Brain pericyte (primary cell): Measurements from ENCODE around the gene PIK3R3.

Experiments
- DNase-seq: peaks from one replicate; pipeline ENCODE4 v3.0.0-alpha.2; 2012; ENCODE audit warnings: low read depth, low spot score

Gene PIK3R3

DNA sequence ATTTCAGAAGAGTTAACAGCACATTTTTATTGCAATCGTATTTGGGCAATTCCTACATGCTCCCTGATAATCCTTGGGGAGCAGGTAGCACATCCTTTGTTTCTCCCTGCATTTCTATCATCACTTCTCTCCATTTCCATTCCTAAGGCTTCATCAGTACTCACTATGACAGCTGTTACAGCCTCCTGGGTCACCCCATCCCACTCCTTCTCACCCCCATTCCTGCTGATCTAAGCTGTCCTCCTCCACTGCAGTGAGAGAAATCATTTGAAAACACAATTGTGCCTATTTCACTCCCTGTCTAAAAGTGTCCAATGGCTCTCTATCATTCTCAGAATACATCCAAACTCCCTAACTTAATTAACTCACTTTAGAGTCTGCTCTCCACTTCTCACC is 25.5 kb upstream of the PIK3R3 start:
- DNase-seq, result no peak

DNA sequence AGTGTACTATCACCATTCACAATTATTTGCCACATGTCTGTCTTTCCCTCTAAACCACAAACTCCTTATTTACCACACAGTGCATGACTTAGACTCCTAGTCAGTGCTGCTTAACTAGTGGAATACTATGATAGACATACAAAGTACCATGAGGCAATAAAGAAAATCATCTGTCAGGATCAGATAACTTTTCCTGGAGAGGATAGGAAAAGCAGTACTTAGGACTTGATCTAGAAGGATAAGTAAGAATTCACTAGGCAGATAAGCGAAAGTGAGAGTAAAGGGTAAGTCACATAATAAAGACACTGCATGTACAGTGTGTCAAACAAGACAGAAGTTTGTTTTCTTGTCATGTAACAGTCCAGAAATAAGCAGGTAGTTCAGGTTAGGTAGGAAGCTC is 21.3 kb upstream of the PIK3R3 start:
- DNase-seq, result no peak

DNA sequence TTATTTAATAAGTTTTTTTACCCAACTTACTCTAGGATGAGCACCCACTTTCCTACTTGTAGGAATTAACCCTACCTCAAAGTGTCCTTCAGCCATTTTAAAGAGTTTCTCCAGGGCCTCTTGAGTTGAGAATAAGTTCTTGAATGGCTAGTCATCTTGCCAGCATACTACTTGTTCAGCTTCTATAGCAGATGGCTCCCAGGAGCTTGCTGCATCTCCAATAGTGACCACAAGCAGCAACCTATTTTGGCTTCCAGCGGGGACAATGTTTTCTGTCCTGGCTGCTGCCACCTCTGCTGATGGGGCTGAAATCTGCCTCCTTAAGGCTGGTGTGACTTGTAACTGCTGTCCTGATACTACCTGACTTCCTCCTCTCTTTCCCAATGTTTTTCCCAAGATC is 20.8 kb upstream of the PIK3R3 start:
- DNase-seq, result no peak

DNA sequence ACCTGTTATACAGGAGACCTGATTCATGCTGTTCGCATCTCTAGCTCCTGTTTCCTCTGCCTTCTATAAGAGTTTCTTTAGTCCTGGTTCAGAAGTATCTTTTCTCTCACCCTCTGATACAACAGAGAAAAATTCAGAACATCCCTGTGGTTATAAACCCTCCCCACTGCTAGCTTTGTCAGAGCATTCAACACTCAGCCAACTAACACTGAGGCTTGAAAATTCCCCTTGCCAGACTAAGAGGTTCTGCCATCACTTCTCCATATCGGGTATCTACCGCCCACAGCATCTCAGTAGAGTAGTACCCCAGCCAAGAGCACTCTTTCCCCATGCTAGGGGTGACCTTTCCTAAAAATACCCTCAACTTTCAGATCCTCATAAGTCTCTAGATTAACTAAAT is 19.6 kb upstream of the PIK3R3 start:
- no peak for DNase-seq

DNA sequence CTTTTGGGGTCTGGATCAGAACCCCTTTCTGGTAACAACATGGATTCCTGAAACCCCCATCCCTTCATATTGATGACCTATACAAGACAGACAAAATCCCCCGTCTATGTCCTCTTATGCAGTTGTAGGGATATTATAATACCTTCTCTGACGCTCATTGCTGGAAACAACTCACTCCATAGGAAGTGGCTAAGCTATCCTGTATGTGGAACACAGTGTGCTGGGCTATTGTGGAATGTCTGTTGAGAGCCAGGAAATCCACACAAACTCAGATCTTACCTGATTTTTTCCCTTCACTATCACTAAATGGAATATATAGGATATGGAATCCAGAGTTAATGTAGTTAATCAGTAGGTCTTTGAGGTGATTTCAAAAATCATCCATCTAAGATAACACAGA is 17.7 kb upstream of the PIK3R3 start:
- DNase-seq, result no peak

DNA sequence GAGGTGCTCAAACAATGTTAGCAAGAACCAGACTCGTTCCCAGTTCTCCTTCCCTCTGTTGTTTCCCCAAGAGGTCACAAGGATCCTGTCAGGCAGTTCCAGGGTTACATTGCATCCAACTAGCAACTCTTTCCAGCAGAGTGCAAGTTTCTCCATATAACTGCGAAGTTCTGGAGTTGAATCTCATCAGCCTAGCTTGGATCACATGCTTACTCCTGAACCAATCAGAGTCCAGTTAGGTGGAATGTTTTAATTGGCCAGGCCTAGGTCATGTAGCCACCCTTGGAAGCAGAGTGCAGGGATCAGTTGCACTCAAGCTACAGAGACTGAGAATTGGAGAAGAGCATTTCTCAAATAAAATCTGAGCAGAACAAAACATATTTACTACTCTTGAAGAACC is 15.9 kb upstream of the PIK3R3 start:
- no peak for DNase-seq

DNA sequence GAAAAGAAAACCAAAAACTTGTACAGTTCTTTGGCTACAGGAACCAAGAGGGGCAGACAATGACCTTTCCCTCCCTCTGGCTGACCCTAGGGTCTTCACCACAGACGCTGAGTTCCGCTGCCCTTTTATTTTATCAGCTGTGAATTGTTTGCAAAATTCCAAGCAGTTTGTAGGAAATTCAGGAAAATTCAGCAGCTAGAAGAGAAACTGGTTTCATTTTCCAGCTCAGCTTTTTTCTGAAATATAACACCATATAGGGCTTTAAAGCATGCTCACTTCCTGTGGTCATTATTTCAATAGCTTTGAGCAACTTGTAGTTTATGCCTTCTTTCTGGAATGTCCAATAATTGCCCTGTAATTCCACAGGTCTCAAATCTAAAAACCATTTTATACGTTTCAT is 5.5 kb upstream of the PIK3R3 start:
- DNase-seq, result peak; percentile 58

DNA sequence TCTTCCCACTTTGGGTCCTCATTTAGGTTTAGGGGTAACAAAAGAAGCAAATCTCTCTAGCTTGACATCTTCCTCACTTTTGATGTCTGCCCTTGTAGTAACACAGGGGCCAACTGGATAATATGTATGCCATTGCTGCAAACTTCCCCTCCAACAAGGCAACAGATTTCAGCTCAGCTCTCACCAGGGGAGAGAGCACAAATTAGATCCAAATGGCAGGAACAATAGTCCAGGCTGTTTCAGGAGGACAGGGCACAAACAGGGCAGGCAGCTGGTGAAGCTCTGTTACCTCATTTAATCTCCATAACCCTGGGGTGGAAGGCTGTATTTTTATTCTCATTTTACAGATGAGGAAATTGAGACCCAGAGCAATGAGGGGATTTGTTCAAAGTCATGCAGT is 4.3 kb upstream of the PIK3R3 start:
- DNase-seq, result no peak

DNA sequence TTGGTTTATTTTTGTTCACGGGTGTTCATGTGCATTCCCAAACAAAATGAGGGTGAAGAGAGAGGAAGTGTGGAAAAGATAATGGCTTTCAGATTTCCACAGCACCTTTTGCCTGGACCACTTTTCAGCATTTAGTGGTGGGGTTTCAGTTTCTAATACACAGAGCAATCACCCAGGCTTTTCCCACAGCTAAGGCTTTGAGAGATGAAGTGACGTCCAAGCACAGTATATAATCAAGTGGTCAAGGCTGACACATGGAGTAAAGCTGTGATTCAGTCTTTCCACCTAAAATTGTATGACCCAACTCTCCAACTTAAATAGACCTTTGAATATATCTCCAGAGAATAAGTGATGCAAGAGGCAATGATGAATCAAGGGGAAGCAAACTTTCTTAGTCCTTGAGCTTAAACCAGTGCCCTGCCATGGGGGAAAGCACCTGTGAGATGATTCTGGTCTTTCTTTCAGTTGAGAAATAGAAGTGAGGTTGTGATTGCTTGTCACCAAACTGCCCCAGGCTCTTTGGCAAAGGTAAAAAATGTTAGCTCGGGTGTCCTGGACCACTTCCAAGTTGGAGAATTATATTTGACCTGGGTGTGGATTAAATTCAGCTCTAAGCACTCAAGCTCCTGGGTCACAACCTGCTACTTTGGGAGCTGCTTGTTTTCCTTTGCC is 2.4 kb upstream of the PIK3R3 start:
- DNase-seq, result no peak

DNA sequence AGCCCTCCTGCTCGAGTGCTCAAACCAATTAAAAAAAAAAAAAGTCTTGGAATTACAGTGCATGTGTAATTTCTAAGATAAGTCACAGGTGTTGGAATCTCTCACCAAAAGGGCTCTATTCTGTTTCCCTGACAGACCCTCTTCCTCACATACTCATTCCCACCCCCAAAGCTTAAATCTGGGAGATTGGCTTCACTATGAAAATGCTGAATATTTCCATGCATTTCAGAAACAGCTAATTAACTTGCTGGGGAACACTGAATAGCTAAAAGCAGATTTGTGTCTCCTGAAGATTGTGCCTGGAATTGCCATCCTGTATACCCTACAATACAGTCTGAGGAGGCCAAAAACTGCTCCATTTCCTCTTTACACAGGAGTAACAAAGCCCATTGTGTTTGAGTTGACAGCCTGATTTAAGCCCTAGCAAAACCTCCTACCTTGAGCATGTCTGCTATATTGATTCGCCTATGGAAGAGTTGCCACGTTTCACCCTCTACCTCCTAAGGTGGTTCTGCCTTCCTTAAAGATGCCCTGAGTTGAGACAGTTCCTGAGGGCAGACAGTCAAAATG is 1.4 kb upstream of the PIK3R3 start:
- DNase-seq, result no peak

DNA sequence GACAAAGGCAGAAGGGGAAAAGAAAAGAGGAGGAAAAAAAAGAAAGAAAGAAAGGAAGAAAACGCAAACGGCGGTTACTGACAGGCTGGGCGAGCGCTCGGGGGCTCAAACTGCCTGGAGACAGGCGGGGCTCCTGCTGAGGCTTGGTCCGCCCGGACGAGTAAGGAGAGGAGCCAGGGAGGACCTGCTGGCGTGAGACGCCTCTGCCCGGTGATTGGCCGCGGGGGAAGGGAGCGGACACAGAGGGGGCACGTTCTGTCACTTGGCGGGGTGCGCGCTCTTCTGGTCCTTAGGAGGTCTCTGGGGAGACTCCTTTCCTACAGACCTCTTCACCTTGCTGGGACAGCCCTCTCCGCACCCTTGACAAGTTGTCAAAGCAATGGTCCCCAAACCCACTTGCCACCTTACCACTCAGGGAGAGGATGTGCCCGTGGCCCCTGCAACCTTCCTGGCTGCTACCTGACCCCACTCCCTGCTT is 791 bp upstream of the PIK3R3 start:
- no peak for DNase-seq

DNA sequence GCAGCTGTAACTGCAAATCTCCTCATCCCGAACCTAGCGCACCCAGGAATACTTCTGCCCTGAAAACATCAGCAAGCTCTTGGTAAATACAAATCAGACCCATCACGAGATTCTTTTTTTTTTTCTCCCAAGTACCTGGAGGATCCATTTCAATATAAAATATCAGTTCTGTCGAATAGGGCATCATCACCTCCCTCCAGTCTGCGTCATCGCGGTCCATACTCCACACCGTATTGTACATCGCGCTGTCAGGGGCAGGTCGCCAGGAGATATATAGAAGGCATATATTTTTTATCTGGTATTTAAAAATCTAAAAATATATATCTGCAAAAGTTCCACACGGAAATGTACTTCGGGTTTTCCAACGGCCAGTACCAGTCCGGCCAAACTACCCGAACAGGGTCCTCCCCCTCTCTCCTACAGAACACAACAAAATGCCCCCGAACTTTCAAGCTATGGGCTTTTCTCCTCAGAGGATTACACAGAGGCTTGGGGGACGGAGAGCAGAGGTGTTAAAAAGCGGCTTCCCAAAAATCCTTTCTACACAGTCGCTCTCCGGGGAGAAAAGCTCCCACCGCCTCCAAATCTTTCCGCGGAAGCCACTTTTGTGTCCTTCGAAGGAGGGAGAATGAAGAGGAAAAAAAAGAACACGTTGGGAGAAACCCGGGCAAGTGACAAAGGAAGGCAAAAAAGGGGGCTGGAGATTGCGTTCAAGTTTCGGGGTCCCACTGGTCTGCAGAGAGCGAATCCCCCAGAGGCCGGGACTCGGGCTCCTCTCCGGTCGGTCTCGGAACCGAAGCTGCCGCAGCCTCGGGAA is 509 bp downstream of the PIK3R3 start:
- no peak for DNase-seq

DNA sequence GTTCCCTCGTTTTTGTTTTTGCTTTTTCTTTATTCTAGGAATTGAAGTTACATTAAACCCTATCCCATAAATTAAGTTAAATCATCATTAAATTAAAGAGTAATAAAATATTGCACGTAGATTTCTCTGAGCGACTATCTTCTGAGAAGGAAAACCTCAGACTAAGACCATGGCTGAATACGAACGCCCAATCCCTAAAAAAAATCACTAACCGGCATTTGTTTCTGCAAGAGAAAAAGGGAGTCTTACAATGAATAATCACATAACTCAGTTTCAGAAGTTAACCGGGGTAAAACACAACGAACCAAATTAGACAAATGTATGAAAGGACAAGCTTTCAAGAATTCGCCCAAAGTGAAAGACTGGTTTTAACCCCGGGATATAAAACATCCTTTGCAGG is 1.3 kb downstream of the PIK3R3 start:
- no peak for DNase-seq

DNA sequence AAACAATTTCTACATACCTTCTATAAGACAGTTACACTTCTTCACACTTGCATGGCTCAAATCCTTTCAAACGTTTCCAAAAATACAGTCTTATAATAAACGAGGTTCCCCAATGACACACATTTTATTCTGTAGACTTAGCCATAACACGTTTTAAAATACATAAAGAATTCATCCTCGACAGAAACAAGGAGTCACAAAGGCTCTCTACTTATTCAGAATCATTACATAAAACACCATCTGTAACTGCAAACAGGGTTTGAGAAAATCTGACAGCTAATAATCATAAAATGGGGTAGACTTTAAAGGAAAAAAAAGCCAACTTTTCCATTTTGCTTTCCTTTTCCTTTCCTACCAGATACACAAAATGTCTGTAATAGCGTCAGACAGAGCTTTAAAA is 1.8 kb downstream of the PIK3R3 start:
- no peak for DNase-seq

DNA sequence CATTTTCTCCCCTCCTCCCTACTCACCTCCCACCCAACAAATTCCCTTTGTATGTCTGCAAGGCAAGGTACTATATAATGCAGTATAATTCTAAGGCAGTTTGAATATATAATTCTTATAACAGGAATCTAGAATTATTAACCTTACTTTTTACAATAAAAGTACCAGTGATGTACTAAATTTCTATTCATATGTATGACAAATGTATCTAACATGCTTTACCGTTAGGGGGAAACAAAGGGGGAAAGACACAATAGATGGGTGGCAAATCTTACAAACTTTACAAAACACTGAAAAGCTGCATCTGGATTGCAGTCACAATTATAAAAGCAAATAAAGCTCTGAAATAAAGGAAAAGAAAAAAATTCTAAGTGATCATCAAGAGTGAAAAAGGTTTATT is 2.3 kb downstream of the PIK3R3 start:
- no peak for DNase-seq

DNA sequence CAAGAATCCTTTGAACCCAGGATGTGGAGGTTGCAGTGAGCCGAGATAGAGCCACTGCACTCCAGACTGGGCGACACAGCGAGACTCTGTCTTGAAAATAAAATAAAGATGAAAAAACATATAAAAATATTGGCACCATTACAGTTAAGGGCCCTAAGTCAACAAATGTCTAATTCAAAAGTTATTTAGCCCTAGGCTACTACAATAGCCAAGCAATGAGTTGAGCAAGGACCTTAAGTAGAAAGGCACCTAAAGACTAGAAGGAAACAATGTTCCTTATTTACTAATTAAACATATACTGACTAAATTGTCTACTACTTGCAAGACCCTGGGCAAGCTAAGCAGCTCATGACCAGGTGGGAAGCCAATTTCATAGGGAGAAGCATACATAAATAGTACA is 4.1 kb downstream of the PIK3R3 start:
- DNase-seq, result no peak

DNA sequence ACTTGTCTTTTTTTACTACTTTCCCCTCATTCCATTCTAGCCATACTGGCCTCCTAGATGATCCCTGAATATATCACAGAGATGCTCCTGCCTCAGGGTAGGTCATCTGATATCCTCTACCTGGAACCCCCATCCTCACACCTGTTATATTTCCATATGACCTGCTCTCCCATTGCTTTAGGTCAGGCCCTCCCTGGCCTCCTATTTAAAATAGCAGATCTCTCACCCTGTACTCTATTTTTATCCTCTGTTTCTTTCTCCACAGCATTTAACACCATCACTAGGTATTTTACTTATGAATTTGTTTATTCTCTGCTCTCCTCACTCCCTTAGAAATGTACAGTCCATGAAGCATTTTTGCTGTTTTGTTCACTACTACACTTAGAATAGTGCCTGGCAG is 13.6 kb downstream of the PIK3R3 start:
- no peak for DNase-seq

DNA sequence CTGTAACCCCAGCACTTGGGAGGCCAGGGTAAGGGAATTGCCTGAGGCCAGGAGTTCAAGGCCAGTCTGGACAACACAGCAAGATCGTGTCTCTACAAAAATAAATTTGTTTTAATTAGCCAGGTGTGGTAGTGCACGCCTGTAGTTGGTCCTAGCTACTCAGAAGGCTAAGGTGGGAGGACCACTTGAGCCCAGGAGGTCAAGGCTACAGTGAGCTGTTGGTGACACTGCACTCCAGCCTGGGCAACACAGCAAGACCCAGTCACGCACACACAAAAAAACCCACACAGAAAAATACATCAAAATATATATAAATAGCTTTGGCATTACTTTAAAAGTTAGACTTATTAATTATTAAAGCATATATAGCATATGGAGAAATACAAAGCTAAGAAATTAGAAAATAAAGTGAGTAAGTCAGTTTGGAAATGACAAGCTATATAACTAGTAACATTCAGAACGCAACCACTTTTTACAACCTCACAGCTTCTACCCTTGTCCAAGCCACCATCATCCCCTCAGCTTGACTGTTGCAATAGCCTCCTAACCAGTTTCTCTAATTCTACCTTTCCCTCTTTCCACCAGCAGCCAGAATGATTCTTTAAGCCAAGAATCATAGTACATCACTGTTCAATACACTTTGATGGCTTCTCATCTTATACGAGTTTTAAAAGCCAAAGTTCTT is 14.5 kb downstream of the PIK3R3 start:
- DNase-seq, result no peak

DNA sequence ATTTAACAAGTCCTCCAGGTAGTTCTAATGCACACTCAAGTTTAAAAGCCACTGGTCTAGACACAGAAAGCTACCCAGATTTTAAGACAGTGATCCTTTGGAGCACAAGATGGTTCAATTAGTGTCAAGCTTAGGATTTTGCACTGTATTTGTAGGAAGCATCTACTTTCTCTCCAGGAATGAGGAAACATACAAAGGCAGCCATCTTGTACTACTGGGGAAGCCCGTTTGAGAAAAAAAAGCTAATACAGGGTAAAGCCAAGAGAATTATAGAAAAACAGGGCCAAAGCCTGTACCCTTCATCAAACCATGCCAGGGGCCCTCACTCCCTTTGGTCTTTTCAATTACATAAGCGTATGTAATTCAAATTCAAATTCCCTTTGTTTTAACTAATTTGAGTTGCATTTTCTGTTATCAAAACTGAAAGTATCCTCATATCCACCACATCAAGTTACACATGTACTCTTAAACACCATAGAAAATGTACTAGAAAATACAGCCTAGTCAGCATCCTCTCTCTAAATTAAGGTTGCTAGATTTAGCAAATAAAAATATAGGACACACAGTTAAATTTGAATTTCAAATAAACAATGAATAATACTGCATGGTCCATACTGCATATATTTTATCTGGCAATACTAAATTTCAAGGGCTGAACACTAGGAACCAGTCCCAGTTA is 17.4 kb downstream of the PIK3R3 start:
- no peak for DNase-seq

DNA sequence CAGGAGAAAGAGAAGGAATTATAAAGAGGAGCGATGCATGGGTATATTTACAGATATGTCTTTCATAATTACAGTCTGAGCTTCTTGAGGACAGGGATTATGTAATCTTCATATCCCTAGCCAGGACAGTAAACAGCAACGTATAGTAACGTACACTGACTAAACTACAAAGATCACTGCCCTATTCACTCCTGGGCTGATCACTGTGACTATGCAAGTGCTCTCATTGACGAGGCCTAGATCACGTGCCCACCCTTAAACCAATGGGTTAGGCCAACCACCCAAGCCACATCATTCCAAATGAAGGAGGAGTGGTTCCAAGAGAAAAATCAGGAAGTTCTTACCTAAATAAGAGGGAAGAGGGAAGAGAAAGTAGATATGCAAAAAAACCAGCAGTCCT is 18.5 kb downstream of the PIK3R3 start:
- DNase-seq, result no peak

DNA sequence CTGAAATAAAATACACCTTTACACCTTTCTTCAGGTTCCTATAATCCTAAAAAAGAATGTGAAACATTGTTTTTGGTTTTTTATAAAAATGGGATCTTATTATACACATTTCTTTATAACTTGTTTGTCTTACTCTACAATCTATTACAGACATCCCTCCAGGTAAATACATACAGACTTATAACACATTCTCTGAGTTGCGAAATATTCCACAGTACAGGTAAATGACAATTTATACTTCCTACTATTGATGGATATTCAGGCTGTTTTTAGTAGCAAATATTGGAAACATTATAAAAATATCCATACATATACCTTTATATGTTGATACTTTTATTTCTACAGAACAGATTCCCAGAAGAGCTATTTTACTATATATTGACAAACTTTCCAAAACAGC is 20.3 kb downstream of the PIK3R3 start:
- no peak for DNase-seq

DNA sequence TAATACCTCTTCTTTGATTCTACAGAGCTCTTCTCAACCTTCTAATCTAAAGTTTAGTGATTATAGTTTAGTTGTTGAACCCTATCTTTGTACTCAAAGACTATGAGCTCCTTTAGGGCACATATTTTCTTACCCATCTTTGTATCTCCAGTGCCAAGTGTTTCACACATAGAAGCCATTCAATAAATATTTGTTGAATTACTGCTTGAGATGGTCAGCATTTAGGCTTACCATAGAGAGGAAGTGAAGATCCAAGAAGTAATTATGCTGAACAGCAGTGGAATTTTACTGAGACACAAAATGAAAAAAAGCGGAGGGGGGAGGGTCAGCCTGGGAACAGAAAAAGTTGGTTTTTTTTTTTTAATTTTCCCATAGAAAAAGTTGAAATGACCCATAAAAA is 21.9 kb downstream of the PIK3R3 start:
- DNase-seq, result no peak
